GM18502 (cell line): ENCODE results near the gene SCNN1A.

Source experiments
- ATAC-seq: cut with Tn5 transposase; IDR thresholded peaks from one replicate; pipeline ENCODE4 v1.9.1; 2021; ENCODE audit warnings: mild to moderate bottlenecking; ENCODE audit not compliant: unreplicated experiment, poor library complexity

Gene SCNN1A

GRCh38 chr12:6384499-6385436 is 9.4 kb upstream of the SCNN1A start:
- ATAC-seq: no peak

GRCh38 chr12:6383572-6384498 is 8.5 kb upstream of the SCNN1A start, which contains the start of gene LTBR:
TSS of gene LTBR (plus strand) at chr12:6384162. CDS start at chr12:6384359, 197 bp downstream.
- no peak for ATAC-seq

GRCh38 chr12:6382982-6383381 is 7.6 kb upstream of the SCNN1A start:
- ATAC-seq: no peak

GRCh38 chr12:6382371-6382770 is 7.0 kb upstream of the SCNN1A start:
- no peak for ATAC-seq

- ATAC-seq: no peak
These were observed 5.1 kb upstream of the SCNN1A start for GRCh38 chr12:6380141-6381121.

DNA sequence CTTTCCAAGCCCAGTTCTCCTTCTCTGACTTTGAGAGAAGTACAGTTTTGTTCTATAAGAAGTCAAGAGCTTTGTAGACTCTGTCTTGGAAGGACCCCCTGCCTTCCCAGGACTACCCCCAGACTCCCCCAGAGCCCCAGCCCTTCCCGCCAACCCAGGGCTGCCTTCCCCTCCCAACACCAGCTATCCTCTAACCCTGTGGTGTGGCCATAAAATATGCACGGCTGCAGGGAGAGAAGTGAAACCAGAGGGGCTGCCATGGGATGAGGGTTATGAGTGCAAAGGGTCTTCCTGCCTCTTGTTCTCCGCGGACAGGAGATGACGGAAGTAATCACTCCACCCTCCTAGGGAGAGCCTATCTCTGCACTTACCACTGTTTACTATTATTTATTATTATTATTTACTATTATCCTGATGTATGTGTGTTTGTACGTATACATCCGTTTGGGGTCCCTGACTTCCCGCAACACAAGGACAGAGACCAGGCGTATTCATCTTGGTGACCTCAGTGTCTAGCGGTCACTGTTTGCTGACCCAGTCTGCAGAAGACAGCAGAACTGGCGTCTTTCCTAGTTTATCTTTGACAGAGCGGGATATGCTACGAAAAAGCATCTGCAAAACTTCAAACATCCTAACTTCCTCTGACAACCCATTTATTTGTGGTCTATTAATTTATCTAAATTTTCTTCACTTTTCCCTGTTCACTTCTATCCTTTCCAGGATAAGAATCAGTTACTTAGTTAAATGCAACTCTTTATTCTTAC is 3.5 kb upstream of the SCNN1A start:
- no peak for ATAC-seq

DNA sequence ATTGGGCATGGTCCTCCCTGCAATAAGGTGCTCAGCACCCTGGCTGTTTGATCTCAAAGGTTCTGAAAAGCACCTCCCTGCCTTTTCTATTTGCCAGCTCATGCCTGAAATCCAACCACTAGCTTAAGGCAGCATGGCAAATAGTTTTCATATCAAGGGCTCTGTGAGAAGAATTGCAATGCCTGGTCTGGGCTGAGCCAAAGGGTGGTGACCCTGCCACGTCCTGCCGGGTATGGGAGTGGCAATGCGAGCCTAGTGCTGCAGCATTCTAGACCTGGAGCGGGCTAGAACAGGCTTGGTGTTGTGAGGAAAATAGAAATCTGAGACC is 2.3 kb upstream of the SCNN1A start:
- no peak for ATAC-seq

DNA sequence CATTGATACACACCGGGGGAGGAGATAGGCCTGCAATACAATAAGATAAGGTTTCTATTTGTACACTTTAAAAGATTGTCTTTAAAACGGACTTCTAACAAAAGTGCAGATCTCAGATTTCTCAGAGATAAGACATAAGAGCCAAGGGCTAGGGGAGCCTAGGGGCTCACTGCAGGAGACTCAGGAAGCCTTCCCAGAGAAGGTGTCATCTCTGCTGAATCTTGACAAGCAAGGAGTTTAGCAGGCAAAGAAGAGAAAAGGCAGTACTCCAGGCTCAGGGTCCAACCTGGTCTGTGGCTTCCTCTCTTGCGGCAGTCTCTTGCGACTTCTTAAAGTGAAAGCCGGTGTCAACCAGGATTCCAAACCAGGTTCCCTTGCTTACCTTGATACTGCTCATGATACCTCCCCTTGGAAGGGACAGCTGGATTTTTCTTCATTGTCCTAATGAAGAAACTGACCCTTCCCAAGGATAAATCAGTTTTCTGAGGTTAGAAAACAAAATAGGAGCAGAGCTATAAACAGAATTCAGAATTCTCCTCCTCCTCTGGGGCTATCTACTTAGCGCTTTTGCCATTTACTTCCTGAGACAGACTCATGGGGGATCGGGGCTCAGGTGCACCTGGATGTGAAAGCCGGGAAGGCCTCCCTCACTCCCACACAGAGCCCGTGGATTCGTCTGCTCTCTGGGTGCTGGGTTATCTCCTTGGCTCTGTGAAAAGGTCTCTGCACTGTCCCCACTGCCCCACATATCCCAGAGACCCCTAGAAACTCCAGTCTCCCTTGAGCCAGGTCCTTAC is 1.7 kb upstream of the SCNN1A start:
- no peak for ATAC-seq

- ATAC-seq: no peak
These were observed 911 bp upstream of the SCNN1A start for GRCh38 chr12:6376079-6376869.

- ATAC-seq: no peak
These were observed 590 bp downstream of the SCNN1A start for GRCh38 chr12:6374786-6375160.

DNA sequence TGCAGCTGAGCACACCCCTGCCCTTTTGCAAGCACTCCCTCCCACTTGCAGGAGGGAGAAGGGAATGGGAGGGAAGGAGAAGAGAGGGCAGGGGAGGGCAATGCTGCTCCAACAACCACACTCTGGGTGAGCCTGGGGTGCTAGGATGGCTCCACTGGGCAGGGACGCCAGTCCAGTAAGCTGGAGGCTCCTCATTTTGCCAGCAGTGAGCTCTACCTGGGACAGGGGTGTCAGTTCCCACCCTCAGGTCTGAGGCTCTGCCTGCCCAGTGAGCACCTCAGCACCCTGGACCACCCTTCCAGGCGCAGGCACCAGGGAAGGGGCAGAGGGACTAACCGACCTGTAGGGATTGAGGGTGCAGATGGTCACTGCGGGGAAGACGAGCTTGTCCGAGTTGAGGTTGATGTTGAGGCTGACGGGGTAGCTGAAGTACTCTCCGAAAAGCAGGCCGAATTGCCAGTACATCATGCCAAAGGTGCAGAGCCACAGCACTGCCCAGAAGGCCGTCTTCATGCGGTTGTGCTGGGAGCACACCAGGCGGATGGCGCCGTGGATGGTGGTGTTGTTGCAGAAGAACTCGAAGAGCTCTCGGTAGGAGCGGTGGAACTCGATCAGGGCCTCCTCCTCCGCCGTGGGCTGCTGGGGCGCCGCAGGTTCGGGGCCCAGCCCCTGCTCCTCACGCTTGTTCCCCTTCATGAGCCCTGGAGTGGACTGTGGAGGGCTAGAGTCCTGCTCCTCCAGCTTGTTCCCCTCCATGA is 1.2 kb downstream of the SCNN1A start:
- ATAC-seq: no peak

GRCh38 chr12:6373022-6373787 is 2.2 kb downstream of the SCNN1A start:
- ATAC-seq: no peak

DNA sequence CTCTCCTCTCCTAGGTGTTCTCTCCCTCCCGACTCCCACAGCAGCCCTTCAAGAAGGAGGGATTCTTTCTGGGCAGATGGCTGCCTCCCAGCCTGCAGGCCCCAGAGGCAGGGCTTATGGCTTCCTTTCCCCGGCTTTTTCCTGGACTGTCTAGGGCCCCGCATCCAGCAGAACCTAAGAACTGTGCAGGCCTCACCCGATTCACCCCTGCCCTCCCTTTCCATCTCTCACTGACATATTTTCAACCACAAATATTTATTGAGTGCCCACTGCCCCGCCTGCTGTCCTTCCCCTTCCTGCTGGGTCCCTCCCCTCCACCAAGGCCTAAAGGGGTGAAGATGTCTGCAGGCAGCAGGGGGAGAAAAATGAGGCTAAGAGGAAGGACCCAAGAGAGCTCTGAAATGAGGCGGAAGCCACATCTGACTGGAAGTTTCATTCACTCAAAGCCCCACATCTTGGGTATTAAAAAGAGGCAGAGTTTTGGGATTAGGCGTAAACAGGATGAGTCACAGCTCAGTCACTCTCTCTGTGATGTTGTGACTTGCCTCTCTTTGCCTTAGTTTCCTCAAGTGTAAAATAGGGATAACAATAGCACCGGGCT is 2.9 kb downstream of the SCNN1A start:
- ATAC-seq: no peak

- no peak for ATAC-seq
These were observed 4.2 kb downstream of the SCNN1A start for GRCh38 chr12:6370994-6371754.

- ATAC-seq: no peak
These were observed 4.8 kb downstream of the SCNN1A start for GRCh38 chr12:6370576-6370935.
